Nephron progenitor cell (in vitro differentiated cells): ENCODE measurements around the gene SRPK1.

ENCODE experiments used
- DNase-seq: peaks from one replicate; pipeline ENCODE4 v3.0.0; 2021
- H3K27ac Mint-ChIP-seq: 2 replicates; pipeline ENCODE4 v1.8.0; 2021; ENCODE audit warnings: mild to moderate bottlenecking, moderate library complexity, mixed read lengths
- H3K27me3 Mint-ChIP-seq: 2 replicates; pipeline ENCODE4 v1.8.0; 2021; ENCODE audit warnings: mild to moderate bottlenecking, low read depth, mixed read lengths; ENCODE audit not compliant: poor library complexity
- H3K36me3 Mint-ChIP-seq: 2 replicates; pipeline ENCODE4 v1.8.0; 2021; ENCODE audit warnings: low read depth, mixed read lengths
- H3K4me1 Mint-ChIP-seq: 2 replicates; pipeline ENCODE4 v1.8.0; 2021; ENCODE audit warnings: mixed read lengths
- H3K4me3 Mint-ChIP-seq: 2 replicates; pipeline ENCODE4 v1.8.0; 2021; ENCODE audit warnings: mild to moderate bottlenecking, moderate library complexity, mixed read lengths
- H3K9me3 Mint-ChIP-seq: 2 replicates; pipeline ENCODE4 v1.8.0; 2021; ENCODE audit warnings: mild to moderate bottlenecking, moderate library complexity, mixed read lengths
- CTCF ChIP-seq: fragments of 200-600 bp; sonication (generic); IDR thresholded peaks from 2 replicates; pipeline ENCODE4 v1.5.0; 2021; ENCODE audit warnings: antibody characterized with exemption

SRPK1 gene

GRCh38 chr6:35893246-35893645, 27.7 kb downstream of the SRPK1 start:
- Mint-ChIP-seq H3K4me1 (peaks cover 35% of the 10 kb centered on the region), H3K27me3 (no peaks in the 10 kb centered on the region), H3K4me3 (peak overlapping the region; percentile 54), H3K27ac (peak overlapping the region; percentile 97), H3K9me3 (peaks cover 14% of the 10 kb centered on the region), H3K36me3 (peaks cover 65% of the 10 kb centered on the region)
- no peak for TF ChIP-seq CTCF
- DNase-seq = peak; percentile 16

GRCh38 chr6:35892482-35892881, 28.4 kb downstream of the SRPK1 start:
- no peaks in the 10 kb centered on the region for H3K27me3 Mint-ChIP-seq
- peaks cover 10% of the 10 kb centered on the region for H3K9me3 Mint-ChIP-seq
- H3K36me3 Mint-ChIP-seq = peaks cover 63% of the 10 kb centered on the region
- peak overlapping the region; percentile 97 for H3K27ac Mint-ChIP-seq
- peaks cover 35% of the 10 kb centered on the region for H3K4me1 Mint-ChIP-seq
- DNase-seq = no peak
- TF ChIP-seq CTCF = no peak
- no peak overlapping the region for H3K4me3 Mint-ChIP-seq

- Mint-ChIP-seq H3K27ac (no peak overlapping the region), H3K9me3 (peaks cover 36% of the 10 kb centered on the region), H3K27me3 (peaks cover 10% of the 10 kb centered on the region), H3K4me3 (no peak overlapping the region), H3K4me1 (no peaks in the 10 kb centered on the region), H3K36me3 (peaks cover 95% of the 10 kb centered on the region)
- TF ChIP-seq CTCF = no peak
- DNase-seq = no peak
Measured at GRCh38 chr6:35879151-35879550, 41.7 kb downstream of the SRPK1 start.

- DNase-seq = no peak
- Mint-ChIP-seq H3K36me3 (peaks cover 85% of the 10 kb centered on the region), H3K4me3 (no peak overlapping the region), H3K9me3 (peaks cover 33% of the 10 kb centered on the region), H3K27ac (peak overlapping the region; percentile 18), H3K4me1 (no peaks in the 10 kb centered on the region), H3K27me3 (peaks cover 10% of the 10 kb centered on the region)
- no peak for TF ChIP-seq CTCF
Measured at GRCh38 chr6:35876902-35877301, 44.0 kb downstream of the SRPK1 start.

GRCh38 chr6:35874730-35875129, 46.2 kb downstream of the SRPK1 start:
- Mint-ChIP-seq H3K9me3 (peaks cover 12% of the 10 kb centered on the region), H3K36me3 (peaks cover 80% of the 10 kb centered on the region), H3K27me3 (peaks cover under 1% of the 10 kb centered on the region), H3K4me3 (no peak overlapping the region), H3K4me1 (no peaks in the 10 kb centered on the region), H3K27ac (no peak overlapping the region)
- no peak for DNase-seq
- TF ChIP-seq CTCF = no peak

GRCh38 chr6:35859367-35859766, 61.5 kb downstream of the SRPK1 start:
- Mint-ChIP-seq H3K9me3 (peaks cover 9% of the 10 kb centered on the region), H3K27me3 (no peaks in the 10 kb centered on the region), H3K36me3 (peaks cover 85% of the 10 kb centered on the region), H3K27ac (no peak overlapping the region), H3K4me1 (no peaks in the 10 kb centered on the region), H3K4me3 (no peak overlapping the region)
- DNase-seq = no peak
- TF ChIP-seq CTCF = no peak
